Measurements from ENCODE around the gene OXSM.

The OXSM gene

DNA sequence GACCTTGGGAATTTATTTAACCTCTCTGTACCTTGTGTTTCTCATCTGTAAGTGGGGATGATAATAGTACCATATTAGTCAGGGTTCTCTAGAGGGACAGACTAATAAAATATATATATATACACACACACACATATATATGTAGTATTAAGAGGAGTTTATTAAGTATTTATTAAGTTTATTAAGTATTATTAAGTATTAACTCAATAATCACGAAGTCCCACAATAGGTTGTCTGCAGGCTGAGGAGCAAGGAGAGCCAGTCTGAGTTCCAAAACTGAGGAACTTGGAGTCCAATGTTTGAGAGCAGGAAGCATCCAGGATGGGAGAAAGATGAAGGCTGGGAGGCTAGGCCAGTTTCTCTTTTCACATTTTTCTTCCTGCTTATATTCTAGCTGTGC is 14.8 kb downstream of the OXSM start:
- no peak for DNase-seq (ENCODE audit: low spot score)

DNA sequence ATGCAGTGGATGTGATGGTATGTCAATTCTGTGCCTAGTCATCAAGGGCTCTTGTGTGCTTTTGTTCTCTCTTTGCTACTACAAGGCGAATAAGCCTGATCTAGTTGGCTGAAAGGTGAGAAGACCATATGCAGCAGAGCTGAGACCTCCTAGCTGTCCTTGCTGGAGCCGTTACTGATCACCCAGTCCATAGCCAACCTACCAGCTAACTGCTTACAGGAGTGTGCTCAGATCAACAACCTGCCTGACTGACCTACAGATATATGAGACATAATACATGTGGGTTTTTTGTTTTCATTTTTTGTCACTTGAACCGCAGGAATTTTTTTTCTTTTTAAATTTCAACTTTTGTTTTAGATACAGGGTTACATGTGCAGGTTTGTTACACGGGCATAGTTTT is 22.8 kb downstream of the OXSM start:
- no peak for DNase-seq (ENCODE audit: low spot score)

DNA sequence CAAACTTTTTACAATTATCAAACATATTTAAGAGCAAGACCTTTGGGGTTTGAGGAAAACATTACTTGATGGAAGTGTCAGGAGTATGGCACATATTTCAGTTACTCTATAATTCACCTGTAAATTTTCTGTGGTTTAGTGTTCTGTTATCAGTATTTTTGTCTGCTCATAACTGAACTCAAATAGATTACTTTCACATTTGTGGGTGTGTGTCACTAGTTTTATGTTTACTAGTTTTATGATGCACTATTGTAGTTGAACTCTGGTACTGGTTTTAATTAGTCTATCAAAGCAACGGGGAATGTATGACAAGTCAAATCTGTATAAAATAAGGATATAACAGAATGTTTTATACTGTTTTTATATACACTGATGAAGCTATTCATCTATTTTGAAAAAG is 27.2 kb downstream of the OXSM start:
- no peak for DNase-seq (ENCODE audit: low spot score)

DNA sequence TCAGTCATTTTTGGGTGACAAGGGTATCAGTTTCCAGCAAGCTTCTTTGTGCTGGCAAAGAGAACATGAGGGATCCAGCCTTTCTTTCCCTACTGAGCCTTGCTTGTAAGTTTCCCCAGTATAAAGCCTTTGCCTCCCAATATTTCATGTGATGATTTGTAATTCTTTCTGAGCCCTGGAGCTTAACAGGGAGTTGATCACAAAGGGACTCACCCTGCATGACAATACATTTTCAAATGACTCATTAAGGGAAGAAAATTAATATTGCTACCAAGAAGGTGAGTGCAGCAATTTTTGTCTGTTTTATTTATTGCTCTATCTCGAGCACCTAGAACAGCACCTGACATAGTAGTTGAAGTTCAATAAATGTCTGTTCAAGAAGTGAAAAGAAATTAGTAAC is 27.7 kb downstream of the OXSM start:
- DNase-seq (ENCODE audit: low spot score): no peak

DNA sequence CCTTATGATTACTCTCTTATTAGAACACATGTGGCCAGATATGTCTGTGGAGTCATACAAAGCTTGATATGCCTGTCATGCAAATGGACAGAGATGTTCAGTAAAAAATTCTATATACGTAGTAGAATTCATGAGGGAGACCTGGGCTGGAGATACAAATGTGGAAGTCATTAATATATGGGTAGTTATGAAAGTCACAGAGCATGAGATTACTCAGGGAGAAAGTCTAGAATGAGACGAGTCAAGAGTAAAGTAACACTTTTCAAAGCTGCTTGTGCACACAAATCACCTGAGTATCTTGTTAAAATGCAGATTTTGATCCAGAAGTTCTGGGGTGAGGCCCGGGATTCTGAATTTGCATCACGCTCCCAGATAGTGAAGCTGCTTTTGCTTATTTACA is 28.4 kb downstream of the OXSM start:
- DNase-seq (ENCODE audit: low spot score): no peak

DNA sequence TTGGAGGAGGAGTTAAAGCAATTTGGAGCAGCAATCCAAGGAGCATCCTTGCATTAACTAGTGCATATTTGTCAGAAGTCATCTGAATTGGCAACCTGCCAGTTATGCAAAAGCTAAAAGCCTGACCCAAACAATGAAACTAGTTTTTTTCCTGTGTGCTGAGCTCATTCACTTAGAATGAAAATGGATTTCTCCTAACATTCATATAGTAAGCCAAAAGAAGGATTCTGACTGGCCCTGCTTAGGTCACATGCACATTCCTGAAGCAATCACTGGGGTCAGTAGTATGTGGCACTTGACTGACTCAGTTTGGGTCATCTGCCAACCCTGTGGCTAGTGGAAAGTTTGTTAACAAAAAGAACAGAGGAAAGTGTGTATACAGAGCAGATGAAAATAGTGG is 30.5 kb downstream of the OXSM start:
- DNase-seq (ENCODE audit: low spot score): no peak

DNA sequence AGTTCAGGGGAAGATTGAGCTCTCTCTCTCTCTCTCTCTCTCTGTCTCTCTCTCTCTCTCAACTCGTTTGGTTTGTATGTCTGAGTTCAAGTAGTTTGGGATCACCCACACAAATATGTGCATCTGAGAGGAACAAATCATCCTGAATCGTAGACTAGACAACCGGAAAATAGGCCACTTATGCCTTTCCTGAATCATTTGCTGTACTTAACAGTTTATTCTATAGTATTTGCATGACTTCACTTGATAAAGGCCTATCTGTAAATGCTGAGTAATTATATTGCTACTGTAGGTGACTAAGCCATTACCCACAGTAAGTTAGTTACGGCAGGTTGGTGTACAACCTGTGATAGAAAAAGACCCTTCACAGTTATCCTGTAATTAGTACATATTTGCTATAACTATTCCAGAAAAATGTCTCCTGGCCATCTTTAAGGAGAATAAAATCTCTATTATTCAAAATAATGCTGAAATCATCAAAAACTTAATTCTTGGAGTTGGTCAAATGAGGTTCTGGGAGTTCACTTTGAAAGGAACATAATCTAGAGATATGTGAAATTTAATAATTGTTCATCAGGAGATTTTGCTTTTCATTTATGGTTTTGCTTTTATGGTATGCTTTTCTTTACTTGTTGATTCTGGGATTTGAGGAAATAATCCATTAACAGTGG is 31.1 kb downstream of the OXSM start:
- no peak for DNase-seq (ENCODE audit: low spot score)

DNA sequence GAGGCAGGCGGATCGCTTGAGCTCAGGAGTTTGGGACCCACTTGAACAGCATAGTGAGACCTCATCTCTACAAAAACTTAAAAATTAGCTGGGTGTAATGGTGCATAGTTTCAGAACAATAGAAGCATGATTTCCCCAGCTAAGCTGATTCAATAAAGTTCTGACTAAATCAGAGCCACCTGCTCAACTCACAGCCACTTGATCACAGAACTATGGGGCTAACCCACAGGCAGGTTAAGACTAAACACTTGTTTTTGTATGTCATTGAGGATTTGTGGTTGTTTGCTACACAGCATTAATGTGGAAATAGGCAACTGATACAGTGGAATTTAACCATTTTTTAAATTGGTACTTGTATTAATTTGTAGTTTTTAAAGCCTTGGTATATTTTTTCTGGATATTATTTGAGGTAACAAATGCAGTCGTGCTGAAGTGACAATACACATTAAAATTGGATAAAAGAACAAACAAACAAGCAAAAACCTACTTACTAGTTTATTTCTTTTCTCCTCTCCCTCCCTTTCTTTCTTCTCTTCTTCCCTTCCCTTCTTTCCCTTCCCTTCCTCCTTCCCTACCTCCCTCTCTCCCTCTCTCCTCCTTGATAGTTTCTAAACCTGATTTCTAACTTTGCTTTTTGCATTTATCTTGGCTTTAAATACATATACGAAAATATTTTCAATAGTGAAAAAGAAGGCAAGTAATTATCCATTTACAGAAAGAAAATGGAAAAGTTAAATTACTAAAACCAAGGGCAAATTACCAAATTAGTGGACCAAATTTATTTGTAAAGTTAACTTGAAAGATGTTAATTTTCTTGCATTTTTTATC is 32.1 kb downstream of the OXSM start:
- DNase-seq (ENCODE audit: low spot score): no peak

DNA sequence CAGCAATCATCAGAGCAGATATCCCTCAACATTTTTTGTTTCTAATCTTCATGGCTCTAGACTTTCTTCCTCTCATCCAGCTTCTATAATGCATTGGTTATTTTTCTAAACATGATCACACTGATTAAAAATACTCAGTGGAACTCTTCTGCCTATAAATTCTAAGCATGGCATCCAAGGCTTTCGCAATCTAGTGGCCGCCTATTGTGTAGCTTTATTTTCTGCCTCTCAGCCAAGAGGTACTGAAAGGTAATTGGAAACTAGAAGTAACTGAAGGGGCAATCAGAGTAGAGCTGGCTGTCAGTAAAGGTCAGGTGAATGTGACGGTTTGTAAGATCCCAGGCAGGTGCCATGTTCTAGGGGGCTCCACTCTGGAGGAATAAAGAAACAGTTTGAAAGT is 33.4 kb downstream of the OXSM start:
- DNase-seq (ENCODE audit: low spot score): no peak

DNA sequence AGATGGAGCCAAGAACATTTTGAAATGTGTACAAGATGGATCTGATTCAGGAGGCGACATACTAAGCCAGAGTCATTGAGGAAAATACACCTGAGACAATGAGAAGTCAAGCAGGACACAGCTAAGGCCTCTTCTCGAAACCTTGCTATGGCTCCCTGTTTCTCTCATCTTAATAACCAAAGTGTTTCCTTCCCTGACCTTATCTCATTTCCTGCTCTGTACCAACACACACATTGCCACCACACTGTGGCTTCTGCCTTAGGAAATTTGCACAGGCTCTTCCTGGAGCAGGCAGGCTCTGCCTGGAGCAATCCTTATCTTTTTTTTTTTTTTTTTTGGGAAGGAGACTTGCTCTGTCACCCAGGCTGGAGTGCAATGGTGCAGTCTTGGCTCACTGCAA is 36.6 kb downstream of the OXSM start:
- no peak for DNase-seq (ENCODE audit: low spot score)

DNA sequence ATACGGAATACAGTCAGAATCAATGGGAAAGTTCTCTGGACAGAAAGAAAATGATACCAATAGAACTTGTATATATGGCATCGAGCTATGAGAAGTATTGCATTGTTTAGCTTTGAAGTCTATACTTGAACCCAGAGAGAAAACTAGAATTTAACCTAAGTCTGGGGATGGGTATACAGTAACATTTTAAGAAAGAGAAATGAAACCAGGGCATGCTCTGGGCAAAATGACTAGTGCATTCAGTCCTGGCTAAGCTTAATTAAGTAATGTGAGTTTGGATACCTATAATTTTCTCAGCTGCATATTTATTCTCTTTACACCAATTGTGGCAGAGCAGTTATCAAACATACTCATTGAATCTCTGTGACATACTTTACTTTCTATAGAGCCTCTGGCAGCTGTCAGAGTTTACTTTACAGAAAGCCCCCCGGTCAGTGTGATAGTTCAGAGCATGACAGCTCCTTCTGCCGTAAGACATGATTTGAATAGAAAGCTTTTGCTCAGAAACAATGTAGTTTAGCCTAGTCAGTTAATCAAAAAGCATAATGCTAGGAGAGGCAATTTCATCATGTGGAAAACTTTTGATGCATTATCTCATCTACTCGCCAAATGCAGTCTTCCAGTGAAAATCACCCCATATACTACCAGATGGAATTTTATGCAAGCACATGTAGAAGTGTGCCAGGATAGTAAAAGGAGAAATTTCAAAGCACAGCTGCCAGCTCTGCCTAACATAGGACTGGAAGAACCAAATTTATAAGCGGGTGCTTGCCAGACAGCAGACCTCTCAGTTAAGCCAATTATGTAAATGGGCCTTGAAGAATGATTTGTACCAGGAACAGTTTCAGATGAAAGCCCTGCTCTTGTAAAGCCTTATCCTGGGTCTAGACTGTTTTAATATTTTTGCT is 40.7 kb downstream of the OXSM start:
- no peak for DNase-seq (ENCODE audit: low spot score)

DNA sequence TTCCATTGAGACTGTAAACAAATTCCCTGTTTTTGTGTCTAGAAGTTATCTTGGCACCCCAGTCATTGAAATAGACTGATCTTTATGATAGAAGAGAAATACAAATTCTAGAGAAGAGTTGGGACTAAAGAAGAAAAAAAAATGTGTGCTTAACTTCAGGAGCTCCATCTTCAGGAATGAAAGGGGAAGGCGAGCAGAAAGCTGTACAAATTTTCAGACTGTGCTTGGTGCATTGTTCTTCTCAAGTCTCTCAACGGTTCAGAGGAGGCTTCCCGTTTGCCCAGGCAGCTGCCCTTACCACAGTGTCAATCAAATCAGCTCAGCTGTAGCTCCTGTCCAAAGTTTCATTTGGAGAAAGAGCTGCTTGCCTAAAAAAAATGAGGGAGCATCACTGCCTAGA is 41.7 kb downstream of the OXSM start:
- DNase-seq (ENCODE audit: low spot score): peak; percentile 45

DNA sequence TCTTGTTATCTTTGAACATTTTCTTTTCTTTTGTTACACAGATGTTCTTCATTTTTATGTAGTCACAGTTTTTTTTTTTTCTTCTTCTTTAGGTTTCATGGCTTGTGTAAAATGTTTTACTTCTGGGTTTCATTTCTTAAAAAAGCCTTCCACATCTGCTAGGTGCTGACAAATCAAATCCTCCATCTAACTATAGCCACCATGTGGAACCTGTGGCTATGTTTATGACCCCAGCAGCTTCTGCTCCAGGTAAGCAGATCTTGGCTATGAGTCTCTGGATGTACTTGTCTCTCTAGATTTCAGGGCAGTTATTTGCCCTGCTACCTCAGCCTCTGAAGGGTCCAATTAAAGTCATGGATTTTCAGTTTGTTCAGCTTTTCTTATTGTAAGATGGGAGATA is 44.5 kb downstream of the OXSM start:
- DNase-seq (ENCODE audit: low spot score): no peak

DNA sequence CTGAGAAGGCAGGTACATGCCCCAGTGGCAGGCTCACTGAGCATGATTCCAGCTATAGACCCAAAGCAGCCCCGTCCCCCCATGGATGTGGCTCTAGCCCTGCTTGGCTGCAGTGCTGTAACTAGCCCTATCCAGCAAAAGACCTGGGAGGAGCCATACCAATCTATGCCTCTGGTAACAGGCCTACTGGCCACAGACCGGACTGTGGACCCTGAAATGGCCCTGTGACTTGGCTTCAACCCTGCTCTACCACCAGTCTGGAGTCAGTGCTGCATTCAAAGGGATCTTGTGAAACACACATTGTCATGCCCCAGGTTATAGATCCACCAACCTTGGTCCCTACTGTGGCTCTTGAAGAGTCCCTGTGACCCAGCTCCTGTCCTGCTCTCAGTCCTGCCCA is 46.7 kb downstream of the OXSM start:
- DNase-seq (ENCODE audit: low spot score): no peak

DNA sequence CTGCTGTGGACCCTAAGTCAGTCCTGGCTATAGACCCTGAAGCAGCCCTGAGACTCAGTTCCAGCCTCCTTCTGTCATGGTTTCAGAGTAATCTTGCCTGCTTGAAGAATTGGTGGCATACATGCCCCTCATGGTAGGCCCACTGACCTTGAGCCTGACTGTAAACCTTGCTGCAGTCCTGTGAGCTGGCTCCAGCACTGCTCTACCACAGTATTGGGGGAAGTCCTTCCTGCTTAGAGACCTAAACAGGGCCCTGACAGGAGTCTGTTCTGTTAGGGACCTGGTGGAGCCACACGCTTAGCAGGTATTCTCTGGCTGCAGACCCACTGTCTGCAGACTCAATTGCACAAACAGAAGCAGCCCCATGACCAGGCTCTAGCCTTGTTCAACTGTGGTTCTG is 47.1 kb downstream of the OXSM start:
- DNase-seq (ENCODE audit: low spot score): no peak

DNA sequence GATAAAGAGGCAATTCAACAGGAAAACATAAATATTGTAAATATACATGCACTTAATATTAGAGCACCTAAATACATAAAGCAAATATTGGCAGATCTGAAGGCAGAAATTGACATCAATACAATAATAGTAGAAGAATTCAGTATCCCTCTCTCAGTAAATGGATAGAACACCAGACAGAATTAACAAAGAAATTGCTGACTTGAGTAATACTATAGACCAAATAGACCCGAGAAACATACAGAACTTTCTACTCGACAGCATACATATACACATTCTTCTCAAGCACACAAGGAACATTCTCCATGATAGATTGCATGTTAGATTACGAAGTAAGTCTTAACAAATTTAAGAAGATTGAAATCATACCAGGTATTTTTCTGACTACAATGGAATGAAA is 50.2 kb downstream of the OXSM start:
- no peak for DNase-seq (ENCODE audit: low spot score)

DNA sequence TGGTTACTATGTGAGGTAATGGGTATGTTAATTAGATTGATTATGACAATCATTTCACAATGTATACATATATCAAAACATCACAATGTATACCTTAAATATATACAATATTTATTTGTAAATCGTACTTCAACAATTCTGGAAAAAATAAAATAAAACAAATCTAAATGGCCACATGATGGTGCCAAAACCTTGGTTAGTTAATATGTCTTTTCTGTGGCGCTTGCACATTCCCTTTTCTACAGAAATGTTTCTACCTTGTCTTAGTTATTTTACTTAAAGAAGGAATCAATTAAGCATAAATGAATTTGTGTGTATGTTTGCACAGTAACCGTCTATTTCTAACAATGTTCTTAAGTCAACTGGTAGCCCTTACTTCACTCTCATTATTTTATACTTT is 53.4 kb downstream of the OXSM start:
- DNase-seq (ENCODE audit: low spot score): no peak
